Caco-2 (cell line): ENCODE results near the gene FOXP1. TPM values are rescaled to one million over a fixed set of nuclear protein-coding genes. Genes with fewer than 3 reads are reported as not detected.

Source experiments
- BruUV-seq: library from RNA; stranded (reverse); fragments of 400-500 nt; replicated peaks from 2 replicates; lab custom pipeline; 2021; lab: Mats Ljungman, UMichigan
- CTCF ChIA-PET: fragments of 300-600 bp; sonication (Branson Sonifier 250); formaldehyde crosslinking; loops from one replicate; lab custom pipeline; 2022; ENCODE audit warnings: antibody characterized with exemption; lab: Charles Lee
- POLR2A ChIA-PET: fragments of 300-600 bp; sonication (Branson Sonifier 250); formaldehyde crosslinking; loops from one replicate; lab custom pipeline; 2022; ENCODE audit warnings: antibody characterized with exemption; lab: Charles Lee
- DNase-seq, 2 experiments: peaks; one replicate each; pipeline versions ENCODE4 v3.0.0 to v3.0.0-alpha.2; 2020 to 2022
- H3K27me3 ChIP-seq: replicated peaks from 2 replicates; pipeline ENCODE4 v1.6.0; 2011; ENCODE audit warnings: low read length; ENCODE audit not compliant: control insufficient read depth, insufficient read depth
- H3K36me3 ChIP-seq: 2 replicates; pipeline ENCODE4 v1.5.1; 2011; ENCODE audit warnings: low read length; ENCODE audit not compliant: control insufficient read depth, insufficient read depth
- H3K4me1 ChIP-seq: fragments of 250-450 bp; sonication (Bioruptor Pico); 2 replicates; pipeline ENCODE4 v1.5.1; 2020; ENCODE audit warnings: mild to moderate bottlenecking
- H3K4me3 ChIP-seq: 2 replicates; pipeline ENCODE4 v1.5.1; 2011; ENCODE audit warnings: low read depth, mild to moderate bottlenecking, control low read depth, low read length
- H3K9me3 ChIP-seq: fragments of 250-450 bp; sonication (Bioruptor Pico); 2 replicates; pipeline ENCODE4 v1.5.1; 2020; ENCODE audit warnings: mild to moderate bottlenecking, moderate library complexity
- H3K27ac Mint-ChIP-seq: one replicate; pipeline ENCODE4 v1.8.0; 2022; ENCODE audit warnings: mixed read lengths; ENCODE audit not compliant: unreplicated experiment
- H3K27me3 Mint-ChIP-seq: one replicate; pipeline ENCODE4 v1.8.0; 2022; ENCODE audit warnings: mixed read lengths; ENCODE audit not compliant: insufficient read depth, unreplicated experiment
- H3K36me3 Mint-ChIP-seq: one replicate; pipeline ENCODE4 v1.8.0; 2022; ENCODE audit warnings: mild to moderate bottlenecking, mixed read lengths; ENCODE audit not compliant: insufficient read depth, unreplicated experiment
- H3K4me1 Mint-ChIP-seq: one replicate; pipeline ENCODE4 v1.8.0; 2022; ENCODE audit warnings: low read depth, mixed read lengths; ENCODE audit not compliant: unreplicated experiment
- H3K4me3 Mint-ChIP-seq: one replicate; pipeline ENCODE4 v1.8.0; 2022; ENCODE audit warnings: mild to moderate bottlenecking, moderate library complexity, mixed read lengths; ENCODE audit not compliant: unreplicated experiment
- H3K9me3 Mint-ChIP-seq: one replicate; pipeline ENCODE4 v1.8.0; 2022; ENCODE audit warnings: mixed read lengths; ENCODE audit not compliant: unreplicated experiment
- intact Hi-C: fragments of 100-400 bp; cut with micrococcal nuclease; formaldehyde crosslinking; loops from one replicate; pipeline ENCODE4 v1.10.0; 2022; ENCODE audit not compliant: unreplicated experiment
- total RNA-seq: library from RNA; stranded (reverse); gene quantifications from 2 replicates; pipeline ENCODE4 v1.2.3, GENCODE V29; 2022
- TF ChIP-seq, protein P1 (sequence below), 2 experiments: fragments of 200-600 bp in 1 of 2; IDR thresholded peaks; 1 replicate in 1 of 2; 2 replicates in 1 of 2; pipeline versions ENCODE4 v1.5.1 to v1.8.0; 2011 to 2022; ENCODE audit warnings: antibody characterized with exemption in 1 of 2, control low read depth in 1 of 2, inconsistent platforms in 1 of 2, low read depth in 1 of 2, low read length in 1 of 2, mild to moderate bottlenecking in 1 of 2, moderate library complexity in 1 of 2; ENCODE audit not compliant: insufficient read depth in 1 of 2, severe bottlenecking in 1 of 2, unreplicated experiment in 1 of 2

The FOXP1 gene
- total RNA-seq, 1 experiment from 2014 or later, result 131 TPM

DNA sequence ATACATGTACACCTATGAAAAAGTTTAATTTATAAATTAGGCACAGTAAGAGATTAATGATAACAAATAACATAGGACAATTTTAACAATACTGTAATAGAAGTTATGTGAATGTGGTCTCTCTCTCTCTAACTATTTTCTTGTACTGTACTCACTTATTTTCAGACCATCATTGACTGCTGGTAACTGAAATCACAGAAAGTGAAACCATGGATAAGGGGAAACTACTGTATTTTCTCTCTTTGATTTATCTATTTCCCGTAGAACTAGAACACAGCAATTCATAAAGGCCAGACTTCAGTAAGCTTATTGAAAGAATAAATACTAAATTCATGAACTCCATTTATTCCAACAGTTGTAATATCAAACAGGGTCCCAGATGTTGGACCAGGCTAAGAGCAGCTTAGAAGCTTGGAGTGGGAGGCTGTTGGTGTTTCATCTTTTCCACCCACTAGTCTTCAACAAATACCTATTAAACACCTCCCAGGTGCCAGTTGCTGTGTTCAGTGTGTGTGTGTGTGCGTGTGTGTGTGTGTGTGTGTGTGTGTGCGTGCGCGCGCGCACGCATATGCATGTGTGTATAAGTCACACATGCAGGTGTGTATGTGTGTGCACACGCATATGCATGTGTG, 235.4 kb downstream of the FOXP1 start:
- no peaks in the 10 kb centered on the region for H3K9me3 ChIP-seq
- H3K36me3 ChIP-seq, result no peaks in the 10 kb centered on the region
- intact Hi-C loops, result no loop called here
- TF ChIP-seq, protein P1, sequence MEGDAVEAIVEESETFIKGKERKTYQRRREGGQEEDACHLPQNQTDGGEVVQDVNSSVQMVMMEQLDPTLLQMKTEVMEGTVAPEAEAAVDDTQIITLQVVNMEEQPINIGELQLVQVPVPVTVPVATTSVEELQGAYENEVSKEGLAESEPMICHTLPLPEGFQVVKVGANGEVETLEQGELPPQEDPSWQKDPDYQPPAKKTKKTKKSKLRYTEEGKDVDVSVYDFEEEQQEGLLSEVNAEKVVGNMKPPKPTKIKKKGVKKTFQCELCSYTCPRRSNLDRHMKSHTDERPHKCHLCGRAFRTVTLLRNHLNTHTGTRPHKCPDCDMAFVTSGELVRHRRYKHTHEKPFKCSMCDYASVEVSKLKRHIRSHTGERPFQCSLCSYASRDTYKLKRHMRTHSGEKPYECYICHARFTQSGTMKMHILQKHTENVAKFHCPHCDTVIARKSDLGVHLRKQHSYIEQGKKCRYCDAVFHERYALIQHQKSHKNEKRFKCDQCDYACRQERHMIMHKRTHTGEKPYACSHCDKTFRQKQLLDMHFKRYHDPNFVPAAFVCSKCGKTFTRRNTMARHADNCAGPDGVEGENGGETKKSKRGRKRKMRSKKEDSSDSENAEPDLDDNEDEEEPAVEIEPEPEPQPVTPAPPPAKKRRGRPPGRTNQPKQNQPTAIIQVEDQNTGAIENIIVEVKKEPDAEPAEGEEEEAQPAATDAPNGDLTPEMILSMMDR (IDR thresholded peaks at IDR 0.05; ENCODE audit: insufficient read depth in 1 of 2, low read depth in 1 of 2, low read length in 1 of 2, severe bottlenecking in 1 of 2, unreplicated experiment in 1 of 2), result no peak
- 0 out of 2 replicates have a peak, but pooled peaks cover 6% of the 10 kb centered on the region for H3K4me1 ChIP-seq
- H3K36me3 Mint-ChIP-seq, result no peaks in the 10 kb centered on the region
- no TSS peak for BruUV-seq
- no peak overlapping the region for H3K4me3 Mint-ChIP-seq
- no peaks in the 10 kb centered on the region for H3K27me3 ChIP-seq
- CTCF ChIA-PET, result no interaction called here
- POLR2A ChIA-PET, result no interaction called here
- H3K27ac Mint-ChIP-seq, result no peak overlapping the region
- H3K27me3 Mint-ChIP-seq, result no peaks in the 10 kb centered on the region
- no peaks in the 10 kb centered on the region for H3K4me1 Mint-ChIP-seq
- H3K4me3 ChIP-seq, result no peak overlapping the region
- DNase-seq, result no peak
- no peaks in the 10 kb centered on the region for H3K9me3 Mint-ChIP-seq

DNA sequence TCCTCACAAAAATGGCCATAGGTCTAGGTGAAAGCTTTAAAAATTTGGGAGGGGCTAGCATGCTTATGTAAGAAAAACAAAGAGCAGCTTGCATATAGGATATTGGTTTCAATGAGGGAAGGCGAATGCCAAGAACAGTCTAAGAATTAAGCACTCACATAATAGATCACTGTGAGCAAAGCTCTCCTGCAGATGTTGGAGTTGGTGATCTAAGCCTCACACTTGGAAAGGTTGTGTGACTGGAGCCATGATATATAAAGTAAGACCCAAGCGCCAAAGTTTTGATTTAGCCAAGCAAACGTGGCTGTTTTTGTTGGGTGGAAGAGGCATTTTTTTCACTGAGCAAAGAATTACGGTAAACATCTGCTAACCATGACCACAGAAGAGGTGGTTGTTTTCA, 237.5 kb downstream of the FOXP1 start:
- no peak overlapping the region for H3K27ac Mint-ChIP-seq
- Histone ChIP-seq H3K4me1 (no peaks in the 10 kb centered on the region), H3K4me3 (no peak overlapping the region), H3K36me3 (no peaks in the 10 kb centered on the region), H3K27me3 (no peaks in the 10 kb centered on the region), H3K9me3 (no peaks in the 10 kb centered on the region)
- H3K4me3 Mint-ChIP-seq, result no peak overlapping the region
- TF ChIP-seq, protein P1 (IDR thresholded peaks at IDR 0.05; ENCODE audit: insufficient read depth in 1 of 2, low read depth in 1 of 2, low read length in 1 of 2, severe bottlenecking in 1 of 2, unreplicated experiment in 1 of 2), result no peak
- intact Hi-C loops, result no loop called here
- no peaks in the 10 kb centered on the region for H3K4me1 Mint-ChIP-seq
- BruUV-seq, result no TSS peak
- no peaks in the 10 kb centered on the region for H3K27me3 Mint-ChIP-seq
- no peak for DNase-seq
- H3K36me3 Mint-ChIP-seq, result no peaks in the 10 kb centered on the region
- ChIA-PET CTCF (no interaction called here), POLR2A (no interaction called here)
- H3K9me3 Mint-ChIP-seq, result no peaks in the 10 kb centered on the region

GRCh38 chr3:71345429-71346040, 238.0 kb downstream of the FOXP1 start:
- TF ChIP-seq, protein P1 (IDR thresholded peaks at IDR 0.05; ENCODE audit: insufficient read depth in 1 of 2, low read depth in 1 of 2, low read length in 1 of 2, severe bottlenecking in 1 of 2, unreplicated experiment in 1 of 2), result no peak
- no TSS peak for BruUV-seq
- no peak overlapping the region for H3K4me3 ChIP-seq
- H3K27me3 ChIP-seq, result no peaks in the 10 kb centered on the region
- H3K9me3 Mint-ChIP-seq, result no peaks in the 10 kb centered on the region
- intact Hi-C loops, result no loop called here
- no peaks in the 10 kb centered on the region for H3K4me1 ChIP-seq
- H3K27ac Mint-ChIP-seq, result no peak overlapping the region
- no peaks in the 10 kb centered on the region for H3K9me3 ChIP-seq
- ChIA-PET CTCF (no interaction called here), POLR2A (no interaction called here)
- H3K36me3 ChIP-seq, result no peaks in the 10 kb centered on the region
- no peak overlapping the region for H3K4me3 Mint-ChIP-seq
- no peaks in the 10 kb centered on the region for H3K4me1 Mint-ChIP-seq
- H3K27me3 Mint-ChIP-seq, result no peaks in the 10 kb centered on the region
- no peak for DNase-seq
- no peaks in the 10 kb centered on the region for H3K36me3 Mint-ChIP-seq
